Caco-2 (cell line): Measurements from ENCODE around the gene WDR1. TPM values are rescaled to one million over a fixed set of nuclear protein-coding genes. Genes with fewer than 3 reads are reported as not detected.

Experiments
- BruUV-seq: library from RNA; stranded (reverse); fragments of 400-500 nt; replicated peaks from 2 replicates; lab custom pipeline; 2021; lab: Mats Ljungman, UMichigan
- CTCF ChIA-PET: fragments of 300-600 bp; sonication (Branson Sonifier 250); formaldehyde crosslinking; loops from one replicate; lab custom pipeline; 2022; ENCODE audit warnings: antibody characterized with exemption; lab: Charles Lee
- POLR2A ChIA-PET: fragments of 300-600 bp; sonication (Branson Sonifier 250); formaldehyde crosslinking; loops from one replicate; lab custom pipeline; 2022; ENCODE audit warnings: antibody characterized with exemption; lab: Charles Lee
- DNase-seq, 2 experiments: peaks; one replicate each; pipeline versions ENCODE4 v3.0.0 to v3.0.0-alpha.2; 2020 to 2022
- H3K27me3 ChIP-seq: replicated peaks from 2 replicates; pipeline ENCODE4 v1.6.0; 2011; ENCODE audit warnings: low read length; ENCODE audit not compliant: control insufficient read depth, insufficient read depth
- H3K36me3 ChIP-seq: 2 replicates; pipeline ENCODE4 v1.5.1; 2011; ENCODE audit warnings: low read length; ENCODE audit not compliant: control insufficient read depth, insufficient read depth
- H3K4me1 ChIP-seq: fragments of 250-450 bp; sonication (Bioruptor Pico); 2 replicates; pipeline ENCODE4 v1.5.1; 2020; ENCODE audit warnings: mild to moderate bottlenecking
- H3K4me3 ChIP-seq: 2 replicates; pipeline ENCODE4 v1.5.1; 2011; ENCODE audit warnings: low read depth, mild to moderate bottlenecking, control low read depth, low read length
- H3K9me3 ChIP-seq: fragments of 250-450 bp; sonication (Bioruptor Pico); 2 replicates; pipeline ENCODE4 v1.5.1; 2020; ENCODE audit warnings: mild to moderate bottlenecking, moderate library complexity
- H3K27ac Mint-ChIP-seq: one replicate; pipeline ENCODE4 v1.8.0; 2022; ENCODE audit warnings: mixed read lengths; ENCODE audit not compliant: unreplicated experiment
- H3K27me3 Mint-ChIP-seq: one replicate; pipeline ENCODE4 v1.8.0; 2022; ENCODE audit warnings: mixed read lengths; ENCODE audit not compliant: insufficient read depth, unreplicated experiment
- H3K36me3 Mint-ChIP-seq: one replicate; pipeline ENCODE4 v1.8.0; 2022; ENCODE audit warnings: mild to moderate bottlenecking, mixed read lengths; ENCODE audit not compliant: insufficient read depth, unreplicated experiment
- H3K4me1 Mint-ChIP-seq: one replicate; pipeline ENCODE4 v1.8.0; 2022; ENCODE audit warnings: low read depth, mixed read lengths; ENCODE audit not compliant: unreplicated experiment
- H3K4me3 Mint-ChIP-seq: one replicate; pipeline ENCODE4 v1.8.0; 2022; ENCODE audit warnings: mild to moderate bottlenecking, moderate library complexity, mixed read lengths; ENCODE audit not compliant: unreplicated experiment
- H3K9me3 Mint-ChIP-seq: one replicate; pipeline ENCODE4 v1.8.0; 2022; ENCODE audit warnings: mixed read lengths; ENCODE audit not compliant: unreplicated experiment
- intact Hi-C: fragments of 100-400 bp; cut with micrococcal nuclease; formaldehyde crosslinking; loops from one replicate; pipeline ENCODE4 v1.10.0; 2022; ENCODE audit not compliant: unreplicated experiment
- total RNA-seq: library from RNA; stranded (reverse); gene quantifications from 2 replicates; pipeline ENCODE4 v1.2.3, GENCODE V29; 2022
- TF ChIP-seq, protein P1 (sequence below), 2 experiments: fragments of 200-600 bp in 1 of 2; IDR thresholded peaks; 1 replicate in 1 of 2; 2 replicates in 1 of 2; pipeline versions ENCODE4 v1.5.1 to v1.8.0; 2011 to 2022; ENCODE audit warnings: antibody characterized with exemption in 1 of 2, control low read depth in 1 of 2, inconsistent platforms in 1 of 2, low read depth in 1 of 2, low read length in 1 of 2, mild to moderate bottlenecking in 1 of 2, moderate library complexity in 1 of 2; ENCODE audit not compliant: insufficient read depth in 1 of 2, severe bottlenecking in 1 of 2, unreplicated experiment in 1 of 2

WDR1 gene
- total RNA-seq, 1 experiment from 2014 or later: 250 TPM

DNA sequence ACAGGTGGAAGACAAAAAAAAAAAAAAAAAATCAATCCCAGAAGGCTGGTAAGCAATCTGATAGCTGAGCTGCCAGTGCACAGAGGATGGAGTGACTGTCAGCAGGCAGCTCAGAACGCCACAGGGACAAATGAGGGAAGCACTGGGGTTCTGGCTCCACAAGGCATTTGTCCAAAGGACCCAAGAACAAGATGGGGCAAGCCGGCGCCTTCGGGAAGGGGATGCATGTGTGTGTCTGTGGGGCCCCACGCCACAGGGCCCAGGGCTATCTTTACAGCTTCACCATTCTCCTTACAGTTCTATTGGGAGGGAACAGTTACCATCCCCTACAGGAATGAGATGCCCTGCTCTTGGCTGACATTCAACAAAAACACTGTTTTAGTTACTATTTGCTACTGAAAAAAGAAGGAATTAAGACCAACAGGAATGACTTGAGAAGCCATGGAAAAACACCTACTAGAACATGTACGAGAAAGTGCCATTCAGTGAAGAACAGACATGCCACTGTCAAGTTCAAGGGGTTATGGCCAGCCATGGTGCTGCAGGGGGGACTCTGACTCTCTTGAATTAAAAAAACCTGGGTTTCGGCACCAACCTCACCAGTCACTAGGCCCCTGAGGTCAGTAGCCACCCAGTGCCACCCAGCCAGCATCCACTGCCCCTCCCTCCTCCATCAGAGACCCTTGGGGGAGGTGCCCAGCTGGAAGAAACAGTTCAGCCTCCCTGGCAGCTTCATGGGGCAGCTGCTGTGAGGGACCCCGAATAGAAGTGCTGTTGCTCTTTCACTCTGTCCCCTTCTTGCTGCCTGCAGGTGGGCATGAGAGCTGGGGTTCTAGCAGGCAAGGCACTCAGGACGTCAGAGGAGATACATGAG, 18.5 kb downstream of the WDR1 start:
- Histone ChIP-seq H3K9me3 (no peaks in the 10 kb centered on the region), H3K36me3 (peaks cover 2% of the 10 kb centered on the region), H3K27me3 (no peaks in the 10 kb centered on the region), H3K4me1 (no peaks in the 10 kb centered on the region), H3K4me3 (no peak overlapping the region)
- Mint-ChIP-seq H3K27me3 (no peaks in the 10 kb centered on the region), H3K4me1 (no peaks in the 10 kb centered on the region), H3K9me3 (no peaks in the 10 kb centered on the region), H3K36me3 (peaks cover 89% of the 10 kb centered on the region), H3K4me3 (no peak overlapping the region), H3K27ac (no peak overlapping the region)
- CTCF ChIA-PET: interaction anchor here (0.6 kb wide), 1 partner anchor 481 kb away, joined by 4 read pairs; no protein-coding TSS in a partner anchor
- BruUV-seq: no TSS peak
- no peak for DNase-seq
- POLR2A ChIA-PET: no interaction called here
- intact Hi-C loops: no loop called here
- TF ChIP-seq, protein P1, sequence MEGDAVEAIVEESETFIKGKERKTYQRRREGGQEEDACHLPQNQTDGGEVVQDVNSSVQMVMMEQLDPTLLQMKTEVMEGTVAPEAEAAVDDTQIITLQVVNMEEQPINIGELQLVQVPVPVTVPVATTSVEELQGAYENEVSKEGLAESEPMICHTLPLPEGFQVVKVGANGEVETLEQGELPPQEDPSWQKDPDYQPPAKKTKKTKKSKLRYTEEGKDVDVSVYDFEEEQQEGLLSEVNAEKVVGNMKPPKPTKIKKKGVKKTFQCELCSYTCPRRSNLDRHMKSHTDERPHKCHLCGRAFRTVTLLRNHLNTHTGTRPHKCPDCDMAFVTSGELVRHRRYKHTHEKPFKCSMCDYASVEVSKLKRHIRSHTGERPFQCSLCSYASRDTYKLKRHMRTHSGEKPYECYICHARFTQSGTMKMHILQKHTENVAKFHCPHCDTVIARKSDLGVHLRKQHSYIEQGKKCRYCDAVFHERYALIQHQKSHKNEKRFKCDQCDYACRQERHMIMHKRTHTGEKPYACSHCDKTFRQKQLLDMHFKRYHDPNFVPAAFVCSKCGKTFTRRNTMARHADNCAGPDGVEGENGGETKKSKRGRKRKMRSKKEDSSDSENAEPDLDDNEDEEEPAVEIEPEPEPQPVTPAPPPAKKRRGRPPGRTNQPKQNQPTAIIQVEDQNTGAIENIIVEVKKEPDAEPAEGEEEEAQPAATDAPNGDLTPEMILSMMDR (IDR thresholded peaks at IDR 0.05; ENCODE audit: insufficient read depth in 1 of 2, low read depth in 1 of 2, low read length in 1 of 2, severe bottlenecking in 1 of 2, unreplicated experiment in 1 of 2): no peak

DNA sequence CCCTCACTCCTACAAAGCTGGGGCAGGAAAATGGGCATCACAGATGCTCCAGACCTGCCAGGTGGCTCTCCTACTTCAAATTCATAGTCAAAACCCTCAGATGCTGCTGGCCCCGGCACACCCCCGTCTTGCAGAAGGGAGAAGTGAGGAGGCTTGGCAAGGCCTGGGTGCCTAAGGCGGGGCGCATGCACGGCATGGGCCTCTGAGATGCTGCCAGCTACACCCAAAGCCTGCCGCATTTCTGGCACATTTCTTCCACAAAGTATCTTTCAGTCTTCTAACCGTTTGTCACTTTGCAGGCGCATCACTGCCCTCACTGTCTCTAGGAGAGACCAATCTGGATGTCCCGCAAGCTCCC, 19.6 kb downstream of the WDR1 start:
- intact Hi-C loops: no loop called here
- H3K4me1 ChIP-seq: no peaks in the 10 kb centered on the region
- no peak overlapping the region for H3K27ac Mint-ChIP-seq

DNA sequence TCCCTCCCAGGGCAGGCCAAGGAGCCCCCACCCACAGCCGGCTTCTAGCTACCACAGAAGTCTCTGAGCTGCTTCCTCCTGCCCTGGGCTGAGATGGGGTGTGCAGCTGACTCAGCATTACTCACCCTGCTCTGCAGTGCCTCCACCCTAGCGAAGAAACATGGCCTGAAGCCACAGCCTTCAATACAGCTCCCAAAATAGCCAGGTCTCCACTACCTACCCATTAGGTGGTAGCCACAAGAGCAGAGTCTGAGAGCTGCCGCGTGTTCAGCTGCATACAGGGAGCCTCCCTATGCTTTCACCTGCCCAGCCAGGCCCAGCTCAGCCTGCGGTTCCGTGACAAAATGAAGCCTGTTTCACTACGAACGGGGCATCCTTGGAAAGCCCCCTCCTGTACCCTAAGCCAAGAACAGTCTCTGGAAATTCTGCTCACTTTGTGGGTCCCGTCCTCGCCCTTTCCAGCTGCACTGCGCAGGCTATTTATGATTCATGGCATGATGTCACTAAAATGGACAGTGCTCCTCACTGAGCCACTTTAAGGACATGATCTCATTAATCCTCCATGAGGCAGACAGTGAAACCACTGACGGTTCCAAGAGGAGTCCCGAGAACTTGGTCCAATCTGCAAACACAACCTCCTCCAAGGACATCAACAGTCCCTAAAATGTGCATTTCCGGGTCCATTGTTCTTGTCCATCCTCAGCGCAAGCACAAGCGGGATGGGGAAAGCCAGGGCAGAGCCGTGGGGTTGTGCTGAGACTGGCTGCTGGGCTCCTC, 20.2 kb downstream of the WDR1 start:
- POLR2A ChIA-PET: no interaction called here
- BruUV-seq: no TSS peak
- intact Hi-C loops: no loop called here
- no peak for DNase-seq
- no peaks in the 10 kb centered on the region for H3K27me3 Mint-ChIP-seq
- Histone ChIP-seq H3K27me3 (no peaks in the 10 kb centered on the region), H3K4me3 (no peak overlapping the region), H3K36me3 (peaks cover 2% of the 10 kb centered on the region), H3K9me3 (no peaks in the 10 kb centered on the region), H3K4me1 (no peaks in the 10 kb centered on the region)
- H3K4me1 Mint-ChIP-seq: no peaks in the 10 kb centered on the region
- CTCF ChIA-PET: no interaction called here
- H3K4me3 Mint-ChIP-seq: no peak overlapping the region
- H3K27ac Mint-ChIP-seq: no peak overlapping the region
- peaks cover 88% of the 10 kb centered on the region for H3K36me3 Mint-ChIP-seq
- TF ChIP-seq, protein P1 (IDR thresholded peaks at IDR 0.05; ENCODE audit: insufficient read depth in 1 of 2, low read depth in 1 of 2, low read length in 1 of 2, severe bottlenecking in 1 of 2, unreplicated experiment in 1 of 2): no peak
- H3K9me3 Mint-ChIP-seq: no peaks in the 10 kb centered on the region

More for the DNA sequence above, 19.6 kb downstream of the WDR1 start:
- H3K4me3 Mint-ChIP-seq: no peak overlapping the region
- H3K36me3 Mint-ChIP-seq: peaks cover 88% of the 10 kb centered on the region
- TF ChIP-seq, protein P1 (IDR thresholded peaks at IDR 0.05; ENCODE audit: insufficient read depth in 1 of 2, low read depth in 1 of 2, low read length in 1 of 2, severe bottlenecking in 1 of 2, unreplicated experiment in 1 of 2): no peak
- H3K4me1 Mint-ChIP-seq: no peaks in the 10 kb centered on the region
- Histone ChIP-seq H3K9me3 (no peaks in the 10 kb centered on the region), H3K36me3 (peaks cover 2% of the 10 kb centered on the region), H3K27me3 (no peaks in the 10 kb centered on the region), H3K4me3 (no peak overlapping the region)
- CTCF ChIA-PET: no interaction called here
- no TSS peak for BruUV-seq
- no peak for DNase-seq
- POLR2A ChIA-PET: no interaction called here
- H3K27me3 Mint-ChIP-seq: no peaks in the 10 kb centered on the region
- no peaks in the 10 kb centered on the region for H3K9me3 Mint-ChIP-seq
